ENCODE measurements around the gene PLXNB1.
"Not testable (repeated sequence)": the region's sequence is repeated elsewhere in the genome, so short reads cannot be mapped to it uniquely, and the experiment has no call there.

Gene PLXNB1, protein sequence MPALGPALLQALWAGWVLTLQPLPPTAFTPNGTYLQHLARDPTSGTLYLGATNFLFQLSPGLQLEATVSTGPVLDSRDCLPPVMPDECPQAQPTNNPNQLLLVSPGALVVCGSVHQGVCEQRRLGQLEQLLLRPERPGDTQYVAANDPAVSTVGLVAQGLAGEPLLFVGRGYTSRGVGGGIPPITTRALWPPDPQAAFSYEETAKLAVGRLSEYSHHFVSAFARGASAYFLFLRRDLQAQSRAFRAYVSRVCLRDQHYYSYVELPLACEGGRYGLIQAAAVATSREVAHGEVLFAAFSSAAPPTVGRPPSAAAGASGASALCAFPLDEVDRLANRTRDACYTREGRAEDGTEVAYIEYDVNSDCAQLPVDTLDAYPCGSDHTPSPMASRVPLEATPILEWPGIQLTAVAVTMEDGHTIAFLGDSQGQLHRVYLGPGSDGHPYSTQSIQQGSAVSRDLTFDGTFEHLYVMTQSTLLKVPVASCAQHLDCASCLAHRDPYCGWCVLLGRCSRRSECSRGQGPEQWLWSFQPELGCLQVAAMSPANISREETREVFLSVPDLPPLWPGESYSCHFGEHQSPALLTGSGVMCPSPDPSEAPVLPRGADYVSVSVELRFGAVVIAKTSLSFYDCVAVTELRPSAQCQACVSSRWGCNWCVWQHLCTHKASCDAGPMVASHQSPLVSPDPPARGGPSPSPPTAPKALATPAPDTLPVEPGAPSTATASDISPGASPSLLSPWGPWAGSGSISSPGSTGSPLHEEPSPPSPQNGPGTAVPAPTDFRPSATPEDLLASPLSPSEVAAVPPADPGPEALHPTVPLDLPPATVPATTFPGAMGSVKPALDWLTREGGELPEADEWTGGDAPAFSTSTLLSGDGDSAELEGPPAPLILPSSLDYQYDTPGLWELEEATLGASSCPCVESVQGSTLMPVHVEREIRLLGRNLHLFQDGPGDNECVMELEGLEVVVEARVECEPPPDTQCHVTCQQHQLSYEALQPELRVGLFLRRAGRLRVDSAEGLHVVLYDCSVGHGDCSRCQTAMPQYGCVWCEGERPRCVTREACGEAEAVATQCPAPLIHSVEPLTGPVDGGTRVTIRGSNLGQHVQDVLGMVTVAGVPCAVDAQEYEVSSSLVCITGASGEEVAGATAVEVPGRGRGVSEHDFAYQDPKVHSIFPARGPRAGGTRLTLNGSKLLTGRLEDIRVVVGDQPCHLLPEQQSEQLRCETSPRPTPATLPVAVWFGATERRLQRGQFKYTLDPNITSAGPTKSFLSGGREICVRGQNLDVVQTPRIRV (N-terminal part only)

DNA sequence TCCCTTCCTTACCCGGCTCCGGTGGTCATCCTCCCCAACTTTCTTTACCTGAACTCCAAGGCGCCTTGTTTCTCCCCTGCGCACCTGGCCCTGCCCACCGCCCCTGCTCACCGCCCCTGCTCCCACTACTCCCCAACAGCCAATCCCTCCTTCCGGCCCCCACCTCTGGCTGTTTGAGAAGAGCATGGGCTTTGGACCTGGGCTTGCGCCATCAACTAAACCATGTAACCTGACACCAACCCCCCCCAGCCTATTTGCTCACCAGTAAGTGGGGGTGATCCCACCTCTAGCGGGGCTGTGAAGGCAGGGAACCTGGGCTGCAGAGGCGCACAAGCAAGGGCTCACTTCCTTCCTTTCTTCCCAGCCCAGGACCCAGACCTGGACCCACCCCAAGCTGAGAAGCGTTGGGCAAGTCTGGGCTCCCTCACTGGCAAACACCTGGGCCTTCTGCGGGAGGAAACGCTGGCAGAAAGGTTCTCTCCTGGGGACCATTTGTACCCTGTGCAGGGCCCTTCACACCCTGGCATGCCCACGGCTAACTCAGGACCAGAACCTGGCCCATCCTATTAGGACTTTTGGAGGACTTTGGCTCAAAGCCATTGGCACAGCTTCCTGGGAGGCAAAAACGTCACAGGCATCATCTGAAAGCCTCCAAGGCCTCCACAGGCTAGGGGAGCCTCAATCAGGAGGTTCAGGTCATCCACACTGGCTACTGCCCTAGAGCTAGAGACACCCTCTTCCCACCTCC lies at the start of gene PLXNB1:
Gene PLXNB1 (minus strand): TSS at position 127 of the 748 bp plus-strand sequence. CDS start 5,475 bp downstream, outside the sequence.
- DNase-seq (ENCODE audit: insufficient read length, low spot score) = no peak
- FAIRE-seq = no peak

DNA sequence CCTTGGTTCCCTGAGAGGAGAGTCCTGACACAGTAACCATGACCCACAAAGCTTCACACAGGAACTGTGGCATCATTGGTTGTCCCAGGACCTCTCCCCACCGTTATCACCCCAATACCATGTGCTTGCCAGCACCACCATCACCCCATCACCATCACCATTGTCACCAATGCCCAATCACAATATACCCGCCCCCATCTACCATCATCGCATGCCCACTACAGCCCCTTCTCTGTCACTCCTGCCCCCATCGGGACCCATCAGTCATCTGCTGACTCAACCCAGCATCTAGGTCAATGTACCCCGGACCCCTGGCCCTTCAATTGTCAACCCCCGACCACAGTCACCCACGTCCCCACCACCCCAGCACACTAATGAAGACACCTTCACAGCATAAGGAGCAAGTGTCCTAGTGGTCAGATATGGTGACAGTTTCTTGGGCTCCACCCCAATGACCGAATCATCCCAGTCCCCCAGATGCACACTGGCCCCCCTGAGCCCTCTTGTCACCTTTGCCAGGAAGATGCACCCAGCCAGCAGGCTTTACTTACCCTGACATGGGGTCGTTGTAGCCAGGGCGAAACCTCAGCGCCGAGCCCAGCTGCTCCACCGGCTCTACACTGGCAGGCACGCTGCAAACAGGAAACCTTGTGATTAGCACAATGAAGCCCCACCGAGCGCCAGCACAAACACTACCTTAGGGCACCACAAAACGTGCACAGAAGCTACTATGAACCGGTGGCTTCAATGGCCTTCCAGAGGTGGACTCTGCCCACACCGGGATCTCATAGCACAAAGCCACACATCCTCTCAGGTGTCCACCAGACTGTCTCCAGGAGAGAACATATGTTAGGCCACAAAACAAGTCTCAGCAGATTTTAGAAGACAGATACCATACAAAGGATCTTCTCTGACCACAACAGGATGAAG lies 49.0 kb upstream of the PLXNB1 start:
- FAIRE-seq (peak; percentile 94), DNase-seq (ENCODE audit: insufficient read length, low spot score) (no peak)

DNA sequence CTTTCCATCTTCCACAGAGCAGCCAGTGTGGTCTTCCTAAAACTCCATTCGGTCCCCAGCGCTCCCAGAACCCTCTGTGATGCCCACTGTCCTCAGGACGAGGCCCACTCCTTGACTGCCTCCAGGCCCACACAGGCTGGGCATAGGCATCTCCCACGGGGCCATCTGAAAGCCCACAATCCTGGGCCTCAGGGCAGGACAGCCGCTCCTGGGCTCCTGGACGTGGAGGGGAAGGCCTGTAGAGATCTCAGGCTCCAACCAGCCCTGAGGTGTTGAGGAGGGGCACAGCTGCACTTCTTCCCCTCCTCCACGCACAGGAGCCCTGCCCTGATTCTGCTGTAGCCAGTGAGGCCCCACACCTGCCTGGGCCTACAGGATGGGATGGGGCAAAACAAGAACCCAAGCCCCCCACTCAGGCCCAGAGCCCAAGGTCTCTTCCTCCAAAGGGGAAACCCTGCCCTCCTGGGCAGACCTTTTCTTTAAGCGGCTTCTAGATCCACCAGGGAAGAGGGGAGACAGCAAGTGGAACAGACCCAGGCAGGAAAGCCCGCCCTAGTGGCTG lies 48.2 kb upstream of the PLXNB1 start:
- no peak for FAIRE-seq
- DNase-seq (ENCODE audit: insufficient read length, low spot score) = no peak

DNA sequence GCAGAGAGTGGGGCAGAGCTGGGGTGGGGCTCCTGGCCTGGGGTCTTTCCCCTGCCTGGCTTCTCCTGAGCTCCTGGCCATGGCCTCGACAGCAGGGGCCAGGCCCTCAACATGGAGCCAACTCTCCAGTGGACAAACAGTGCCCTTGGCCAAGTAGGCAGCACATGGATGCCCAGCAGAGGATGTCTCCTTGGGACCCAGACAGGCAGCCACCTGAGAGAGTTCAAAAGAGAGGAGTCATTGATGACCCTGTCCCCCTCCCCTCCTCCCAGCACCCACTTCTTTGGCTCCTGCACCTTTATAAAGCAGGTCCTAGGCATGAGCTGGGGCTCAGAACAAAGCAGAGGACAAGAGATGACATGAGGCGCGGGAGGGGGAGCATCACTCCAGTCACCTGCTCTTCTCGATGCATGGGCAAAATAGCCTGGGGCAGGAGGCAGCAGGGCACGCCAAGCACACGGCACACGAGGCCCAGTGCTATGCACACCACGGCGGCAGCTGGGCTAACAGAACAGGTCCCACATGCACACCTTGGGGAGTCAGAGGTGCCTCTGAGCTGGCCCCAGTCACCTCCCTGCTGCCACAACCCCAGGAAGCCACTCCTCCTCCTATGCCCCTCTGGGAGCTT lies 46.7 kb upstream of the PLXNB1 start:
- DNase-seq (ENCODE audit: insufficient read length, low spot score) = no peak
- peak; percentile 66 for FAIRE-seq

DNA sequence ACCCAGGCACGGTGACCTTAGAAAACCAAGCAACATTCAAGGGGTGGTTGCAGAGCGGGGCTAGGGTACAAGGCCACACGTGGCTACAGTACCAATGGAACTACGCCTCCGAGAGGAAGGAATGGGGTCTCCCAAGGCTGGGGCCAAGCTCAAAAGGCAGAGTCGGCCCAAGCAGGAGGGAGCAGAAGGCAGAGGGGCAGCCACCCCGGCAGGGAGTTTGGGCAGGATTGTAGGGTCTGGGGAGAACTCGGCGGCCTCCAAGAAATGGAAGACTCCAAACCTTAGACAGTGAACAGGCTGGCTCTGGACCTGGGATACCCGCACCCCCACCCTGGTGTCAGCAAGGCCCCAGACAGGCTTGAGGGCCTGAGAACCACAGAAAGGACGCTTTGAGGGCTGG lies 45.3 kb upstream of the PLXNB1 start:
- no peak for FAIRE-seq
- no peak for DNase-seq (ENCODE audit: insufficient read length, low spot score)

DNA sequence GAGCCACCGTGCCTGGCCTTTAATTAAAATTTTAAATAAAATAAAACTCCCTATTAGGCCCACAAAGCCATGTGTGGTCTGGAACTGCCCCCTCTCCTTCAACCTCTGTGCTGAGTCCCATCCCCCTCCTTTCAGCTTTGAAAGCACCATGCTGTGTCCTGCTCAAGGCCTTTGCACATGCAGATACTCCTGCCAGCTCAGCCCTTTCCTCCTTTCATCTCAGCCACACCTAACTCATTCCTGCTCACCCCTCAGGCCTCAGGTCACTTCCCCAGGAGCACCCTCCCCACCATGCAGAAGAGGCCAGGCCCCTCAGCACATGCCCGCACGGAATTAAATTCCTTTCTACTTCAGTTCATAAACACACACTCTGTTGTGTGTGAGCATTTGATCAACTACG lies 44.7 kb upstream of the PLXNB1 start:
- no peak for DNase-seq (ENCODE audit: insufficient read length, low spot score)
- peak; percentile 21 for FAIRE-seq

DNA sequence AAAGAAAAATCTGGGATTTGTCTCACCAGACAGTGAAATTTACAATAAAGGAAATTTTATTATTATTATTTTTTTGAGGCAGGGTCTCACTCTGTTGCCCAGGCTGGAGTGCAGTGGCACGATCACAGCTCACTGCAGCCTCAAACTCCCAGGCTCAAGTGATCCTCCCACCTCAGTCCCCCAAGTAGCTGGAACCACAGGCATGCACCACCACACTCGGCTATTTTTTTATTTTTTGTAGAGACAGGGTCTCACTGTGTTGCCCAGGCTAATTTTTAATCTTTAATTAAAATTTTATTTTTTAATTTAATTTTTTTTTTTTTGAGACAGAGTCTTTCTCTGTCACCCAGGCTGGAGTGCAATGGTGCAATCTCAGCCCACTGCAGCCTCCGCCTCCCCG lies 44.1 kb upstream of the PLXNB1 start:
- DNase-seq (ENCODE audit: insufficient read length, low spot score); FAIRE-seq: not testable (repeated sequence)

DNA sequence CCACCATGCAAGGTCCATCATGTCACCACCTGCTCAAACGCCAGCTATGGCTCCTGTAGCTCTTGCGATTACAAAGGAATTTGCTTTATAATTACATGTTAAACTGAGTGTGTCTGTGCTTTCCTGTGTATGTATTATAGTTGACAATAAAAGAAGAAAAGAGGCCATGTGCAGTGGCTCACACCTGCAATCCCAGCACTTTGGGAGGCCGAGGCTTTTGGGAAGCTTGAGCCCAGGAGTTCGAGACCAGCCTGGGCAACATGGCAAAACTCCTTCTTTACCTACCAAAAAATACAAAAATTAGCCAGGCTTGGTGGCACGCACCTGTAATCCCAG lies 43.7 kb upstream of the PLXNB1 start:
- FAIRE-seq = no peak
- DNase-seq (ENCODE audit: insufficient read length, low spot score) = no peak

DNA sequence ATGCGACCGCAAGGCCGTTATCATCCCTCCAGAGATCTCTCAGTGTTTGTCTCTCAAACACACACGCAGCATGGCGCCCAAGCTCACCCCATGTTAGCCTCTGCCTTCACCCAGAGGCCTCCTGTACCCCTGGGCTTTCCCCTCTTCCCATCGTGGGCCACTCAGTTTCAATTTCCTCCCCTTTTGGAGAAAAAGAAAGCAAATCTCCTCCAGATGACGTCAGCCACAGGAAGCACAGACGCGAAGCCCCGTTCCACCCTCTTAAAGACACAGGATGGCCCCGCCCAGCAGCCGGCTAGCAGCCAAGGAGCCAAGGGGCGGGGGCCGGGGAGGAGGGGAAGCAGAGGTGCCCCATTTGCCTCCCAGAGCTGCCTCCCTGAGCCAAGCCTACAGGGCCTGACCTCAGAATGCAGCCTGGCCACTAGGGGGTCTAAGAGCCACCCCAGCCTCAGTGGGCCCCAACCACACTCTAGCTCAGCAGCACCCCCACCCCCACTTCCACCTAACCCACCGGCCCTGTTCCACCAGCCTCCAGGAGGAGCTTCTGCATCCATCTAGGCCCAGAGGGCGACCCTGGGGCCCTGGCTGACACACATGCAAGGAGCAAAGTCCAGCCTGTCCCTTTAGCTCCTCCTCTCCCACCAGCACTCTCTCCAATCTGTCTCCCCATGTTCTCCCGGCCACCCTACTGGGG lies 43.2 kb upstream of the PLXNB1 start:
- FAIRE-seq = peak; percentile 100
- DNase-seq (ENCODE audit: insufficient read length, low spot score) = peak; percentile 88

DNA sequence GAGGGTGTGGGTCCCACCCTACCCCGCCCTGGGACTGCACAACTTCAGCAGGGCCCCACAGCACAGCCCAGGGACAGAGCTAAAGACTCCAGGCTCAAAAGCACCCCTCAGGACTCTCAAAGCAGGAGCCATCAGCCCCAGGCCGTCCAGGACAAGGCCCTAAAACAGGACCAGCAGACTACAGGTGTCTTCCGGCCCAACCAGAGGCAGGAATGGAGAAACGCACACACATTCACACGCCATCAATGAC lies 42.7 kb upstream of the PLXNB1 start:
- FAIRE-seq (no peak), DNase-seq (ENCODE audit: insufficient read length, low spot score) (no peak)

DNA sequence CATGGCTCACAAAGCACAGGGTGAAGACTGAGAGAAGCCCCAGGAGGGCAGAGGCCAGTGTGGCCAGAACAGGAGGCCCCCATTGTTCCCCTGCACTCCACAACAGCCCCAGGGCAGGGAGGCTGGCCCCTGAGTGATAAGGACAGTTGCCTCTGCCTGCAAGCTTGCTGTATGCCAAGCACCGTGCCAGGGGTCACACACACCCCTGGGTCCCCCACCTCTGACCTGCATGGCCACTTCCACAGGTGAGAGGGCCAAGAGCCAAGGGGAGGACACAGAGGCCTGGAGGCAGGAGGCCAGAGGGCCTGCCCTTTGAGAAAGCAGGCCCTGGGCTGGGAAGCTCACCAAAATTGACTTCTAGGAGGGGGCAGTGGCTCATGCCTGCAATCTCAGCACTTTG lies 40.4 kb upstream of the PLXNB1 start:
- DNase-seq (ENCODE audit: insufficient read length, low spot score) (no peak), FAIRE-seq (no peak)

DNA sequence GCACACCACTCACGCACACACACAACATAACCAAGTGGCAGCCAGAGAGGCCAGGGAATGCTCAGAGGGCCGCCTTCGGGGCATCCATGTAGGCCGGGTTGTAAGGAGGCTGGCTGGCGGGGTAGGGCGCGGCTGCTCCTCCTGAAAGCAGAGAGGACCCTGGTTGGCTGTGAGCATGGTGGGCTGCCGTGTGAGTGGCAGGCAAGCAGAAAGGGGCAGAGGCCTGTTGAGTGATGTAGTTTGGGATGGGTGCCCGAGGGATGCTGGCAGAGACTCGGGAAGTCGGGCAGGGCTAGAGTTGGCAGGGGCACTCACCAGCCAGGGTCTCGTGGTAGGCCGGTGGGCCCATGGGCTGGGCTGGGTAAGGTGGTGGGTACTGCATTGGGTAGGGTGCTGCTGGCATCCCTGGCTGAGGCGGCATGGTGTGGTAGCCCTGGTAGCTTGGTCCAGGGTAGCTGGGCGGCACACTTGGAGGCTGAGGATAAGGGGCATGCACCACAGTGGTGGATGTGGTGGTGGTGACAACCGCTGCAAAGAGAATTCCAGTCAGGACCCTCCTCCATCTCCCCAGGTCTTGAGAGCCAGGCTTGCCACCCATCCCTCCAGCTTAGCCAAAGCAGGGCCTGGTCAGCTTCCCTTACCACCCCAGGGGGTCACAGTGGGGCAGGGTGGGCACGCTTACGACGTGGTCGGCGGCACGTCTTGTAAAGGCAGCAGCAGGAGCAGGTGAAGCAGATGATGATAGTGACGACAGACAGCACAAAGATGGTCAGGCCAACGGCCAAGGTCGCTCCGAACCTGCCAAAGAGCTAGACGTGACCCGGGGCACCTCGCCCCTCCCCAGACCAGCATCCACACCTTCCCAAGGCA lies 39.4 kb upstream of the PLXNB1 start:
- no peak for DNase-seq (ENCODE audit: insufficient read length, low spot score)
- no peak for FAIRE-seq

DNA sequence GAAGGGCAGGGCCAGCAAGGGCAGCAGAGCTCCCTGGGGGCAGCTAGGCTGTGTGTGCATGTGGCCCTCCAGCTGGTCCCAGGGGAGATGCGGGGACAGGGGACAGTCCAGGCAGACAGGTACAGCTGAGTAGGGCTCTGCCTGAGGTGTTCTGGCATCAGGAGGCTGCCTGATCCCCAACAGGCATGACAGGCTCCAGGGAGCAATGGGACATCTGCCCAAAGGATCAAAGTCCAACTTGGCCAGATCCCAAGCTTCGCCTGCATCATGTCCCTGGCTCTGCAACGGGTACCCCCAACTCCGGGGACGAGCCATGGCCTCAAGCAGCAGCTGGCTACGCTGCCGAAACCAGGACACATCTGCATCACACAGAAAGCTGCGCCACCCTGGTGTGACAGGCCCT lies 38.4 kb upstream of the PLXNB1 start:
- FAIRE-seq (no peak), DNase-seq (ENCODE audit: insufficient read length, low spot score) (no peak)

DNA sequence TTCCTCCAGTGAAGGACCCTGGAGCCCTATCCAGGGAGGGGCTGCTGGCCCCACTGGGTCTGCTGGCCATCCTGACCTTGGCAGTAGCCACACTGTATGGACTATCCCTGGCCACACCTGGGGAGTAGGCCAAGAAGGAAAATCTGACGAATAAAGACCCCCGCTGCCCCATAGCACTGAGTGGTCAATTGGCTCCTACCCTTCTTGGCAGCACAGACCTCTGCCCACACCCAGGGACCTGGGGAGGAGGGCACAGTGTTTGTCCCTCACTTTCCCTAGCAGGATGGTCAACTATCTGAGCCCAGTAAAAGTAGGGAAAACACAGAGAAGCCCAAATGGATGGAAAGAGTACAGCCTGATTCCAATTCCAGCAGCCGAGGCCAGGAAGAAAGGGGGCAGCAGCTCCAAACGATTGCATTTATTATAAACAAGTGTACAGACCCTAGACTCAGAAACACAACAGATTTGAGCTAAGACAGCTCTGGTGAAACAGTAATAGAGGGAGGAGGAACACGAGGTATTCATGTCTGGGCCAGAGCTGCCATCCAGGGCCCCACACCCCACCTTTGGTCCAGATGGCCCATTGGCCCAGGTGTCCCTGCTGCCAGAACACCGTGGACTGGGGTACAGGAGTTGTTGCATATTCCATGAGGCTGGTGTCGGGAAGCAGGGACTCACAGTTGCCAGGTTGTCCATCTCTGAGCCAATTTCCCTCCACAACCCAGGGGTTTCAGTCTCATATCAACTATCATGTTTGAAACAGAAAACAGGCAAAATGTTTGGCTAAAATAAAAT lies 37.8 kb upstream of the PLXNB1 start:
- DNase-seq (ENCODE audit: insufficient read length, low spot score) = no peak
- FAIRE-seq = no peak

DNA sequence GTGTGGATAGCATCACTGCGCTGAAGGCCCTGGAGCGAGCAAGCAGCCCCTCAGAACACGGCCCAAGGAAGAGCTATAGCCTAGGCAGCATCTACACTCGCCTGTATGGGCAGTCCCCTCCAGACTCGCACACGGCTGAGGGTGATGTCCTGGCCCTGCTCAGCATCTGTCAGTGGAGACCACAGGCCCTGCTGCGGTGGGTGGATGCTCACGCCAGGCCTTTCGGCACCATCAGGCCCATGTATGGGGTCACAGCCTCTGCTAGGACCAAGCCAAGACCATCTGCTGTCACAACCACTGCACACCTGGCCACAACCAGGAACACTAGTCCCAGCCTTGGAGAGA lies 37.2 kb upstream of the PLXNB1 start:
- DNase-seq (ENCODE audit: insufficient read length, low spot score) (no peak), FAIRE-seq (peak; percentile 37)

DNA sequence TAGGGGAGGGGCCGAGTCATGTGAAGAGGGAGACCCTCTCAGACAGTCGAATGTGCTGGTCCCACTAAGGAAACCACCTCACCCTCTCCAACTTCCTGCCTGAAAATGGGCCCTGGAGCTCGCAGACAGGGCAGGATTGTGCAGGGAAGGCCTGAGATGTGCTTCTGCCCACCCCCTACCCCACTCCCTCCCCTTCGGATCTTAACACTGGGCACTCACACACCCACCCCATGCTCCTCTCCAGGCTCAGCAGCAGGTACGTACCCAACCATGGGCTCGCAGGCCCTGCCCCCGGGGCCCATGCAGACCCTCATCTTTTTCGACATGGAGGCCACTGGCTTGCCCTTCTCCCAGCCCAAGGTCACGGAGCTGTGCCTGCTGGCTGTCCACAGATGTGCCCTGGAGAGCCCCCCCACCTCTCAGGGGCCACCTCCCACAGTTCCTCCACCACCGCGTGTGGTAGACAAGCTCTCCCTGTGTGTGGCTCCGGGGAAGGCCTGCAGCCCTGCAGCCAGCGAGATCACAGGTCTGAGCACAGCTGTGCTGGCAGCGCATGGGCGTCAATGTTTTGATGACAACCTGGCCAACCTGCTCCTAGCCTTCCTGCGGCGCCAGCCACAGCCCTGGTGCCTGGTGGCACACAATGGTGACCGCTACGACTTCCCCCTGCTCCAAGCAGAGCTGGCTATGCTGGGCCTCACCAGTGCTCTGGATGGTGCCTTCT lies 36.7 kb upstream of the PLXNB1 start:
- DNase-seq (ENCODE audit: insufficient read length, low spot score) (no peak), FAIRE-seq (peak; percentile 67)
